ENCODE results near the gene DNMT3A.

Gene DNMT3A

GRCh38 chr2:25307949-25308557, 33.7 kb downstream of the DNMT3A start:
- no peak for DNase-seq (ENCODE audit: low read depth in 2 of 2)

GRCh38 chr2:25306777-25307368, 34.9 kb downstream of the DNMT3A start:
- no peak for DNase-seq (ENCODE audit: low read depth in 2 of 2)

- no peak for DNase-seq (ENCODE audit: low read depth in 2 of 2)
Measured at GRCh38 chr2:25305775-25306174, 36.0 kb downstream of the DNMT3A start.

- DNase-seq (ENCODE audit: low read depth in 2 of 2): no peak
Measured at GRCh38 chr2:25304826-25305596, 36.7 kb downstream of the DNMT3A start.

GRCh38 chr2:25304321-25304720, 37.4 kb downstream of the DNMT3A start:
- no peak for DNase-seq (ENCODE audit: low read depth in 2 of 2)

GRCh38 chr2:25303633-25304236, 38.0 kb downstream of the DNMT3A start:
- no peak for DNase-seq (ENCODE audit: low read depth in 2 of 2)

- no peak for DNase-seq (ENCODE audit: low read depth in 2 of 2)
Measured at GRCh38 chr2:25302758-25303375, 38.9 kb downstream of the DNMT3A start.

- peak; percentile 71 to 78 for DNase-seq (ENCODE audit: low read depth in 2 of 2)
Measured at GRCh38 chr2:25301453-25302352, 40.0 kb downstream of the DNMT3A start.

- DNase-seq (ENCODE audit: low read depth in 2 of 2): no peak
Measured at GRCh38 chr2:25300001-25300400, 41.7 kb downstream of the DNMT3A start.

GRCh38 chr2:25298776-25299431, 42.8 kb downstream of the DNMT3A start:
- no peak for DNase-seq (ENCODE audit: low read depth in 2 of 2)

GRCh38 chr2:25297738-25298137, 44.0 kb downstream of the DNMT3A start:
- no peak for DNase-seq (ENCODE audit: low read depth in 2 of 2)

- no peak for DNase-seq (ENCODE audit: low read depth in 2 of 2)
Measured at GRCh38 chr2:25295621-25296020, 46.1 kb downstream of the DNMT3A start.

GRCh38 chr2:25294573-25295462, 46.9 kb downstream of the DNMT3A start:
- peak; percentile 66 to 67 for DNase-seq (ENCODE audit: low read depth in 2 of 2)

GRCh38 chr2:25293958-25294562, 47.7 kb downstream of the DNMT3A start:
- no peak for DNase-seq (ENCODE audit: low read depth in 2 of 2)

GRCh38 chr2:25293145-25293544, 48.6 kb downstream of the DNMT3A start:
- no peak for DNase-seq (ENCODE audit: low read depth in 2 of 2)

- DNase-seq (ENCODE audit: low read depth in 2 of 2): no peak
Measured at GRCh38 chr2:25292408-25292807, 49.3 kb downstream of the DNMT3A start.

- no peak for DNase-seq (ENCODE audit: low read depth in 2 of 2)
Measured at GRCh38 chr2:25290811-25291495, 50.8 kb downstream of the DNMT3A start.

GRCh38 chr2:25286723-25287483, 54.8 kb downstream of the DNMT3A start:
- DNase-seq (ENCODE audit: low read depth in 2 of 2): no peak
